ENCODE data around the gene GTF2B.

Gene GTF2B

DNA sequence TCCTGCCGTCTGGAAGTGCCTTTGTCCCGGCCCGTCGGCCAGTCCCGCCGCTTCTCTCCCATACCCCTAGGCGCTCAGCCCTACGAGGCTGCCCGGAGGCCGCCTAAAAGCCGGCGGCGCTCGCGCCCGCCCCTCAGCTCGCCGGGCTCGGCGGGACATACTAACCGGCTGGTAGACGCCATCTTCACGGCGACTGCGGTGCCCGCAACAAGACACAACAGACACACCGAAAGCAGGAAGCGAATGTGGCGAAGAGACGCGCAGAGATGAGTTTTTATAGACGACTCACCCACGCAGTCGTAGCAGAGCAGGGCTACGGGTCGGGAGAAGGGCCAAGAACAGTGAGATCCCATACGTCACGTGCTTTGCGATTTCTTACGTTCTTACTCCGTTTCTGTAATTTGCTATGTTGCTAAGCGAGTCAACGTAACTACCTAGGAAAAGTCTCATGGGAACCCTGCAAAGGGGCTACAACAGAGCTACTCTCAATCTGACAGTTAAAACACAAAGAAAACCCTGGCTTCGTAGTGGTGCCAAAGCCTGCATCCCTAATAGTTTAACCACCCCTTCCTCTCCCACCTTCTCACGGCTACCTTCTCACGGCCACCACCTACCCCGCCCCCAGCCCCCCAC, at the start of gene GTF2B (continued):
- TF ChIP-seq ZNF660 (tag by site-specific recombination; IDR thresholded peaks at IDR 0.05) (peak; percentile 89), ZNF16 (tag by site-specific recombination; IDR thresholded peaks at IDR 0.05; ENCODE audit: low read depth) (no peak), KLF1 (tag by site-specific recombination; IDR thresholded peaks at IDR 0.05) (no peak), ZXDB (tag by site-specific recombination; IDR thresholded peaks at IDR 0.05) (peak; percentile 90), ZNF426 (tag by site-specific recombination; IDR thresholded peaks at IDR 0.05) (no peak), REPIN1 (tag by site-specific recombination; IDR thresholded peaks at IDR 0.05; ENCODE audit: low read depth) (peak; percentile 28; the same call in 1 of the 2 replicates), ZSCAN16 (tag by site-specific recombination; IDR thresholded peaks at IDR 0.05) (no peak), ZNF175 (tag by site-specific recombination; IDR thresholded peaks at IDR 0.05) (no peak), ZNF394 (tag by site-specific recombination; IDR thresholded peaks at IDR 0.05; ENCODE audit: borderline replicate concordance) (peak; percentile 83; the same call in 1 of the 2 replicates), KLF8 (tag by site-specific recombination; IDR thresholded peaks at IDR 0.05) (peak; percentile 67; the same call in 1 of the 2 replicates), ZNF354C (tag by site-specific recombination; IDR thresholded peaks at IDR 0.05; ENCODE audit: borderline replicate concordance, low read depth) (no peak), ZNF585B (tag by site-specific recombination; IDR thresholded peaks at IDR 0.05) (no peak), ZNF433 (tag by site-specific recombination; IDR thresholded peaks at IDR 0.05; ENCODE audit: low read depth) (no peak), ZNF223 (tag by site-specific recombination; IDR thresholded peaks at IDR 0.05) (no peak), ZNF473 (tag by site-specific recombination; IDR thresholded peaks at IDR 0.05) (no peak), MYNN (tag by site-specific recombination; IDR thresholded peaks at IDR 0.05; ENCODE audit: borderline replicate concordance) (no peak), TRIM28 (IDR thresholded peaks at IDR 0.05; ENCODE audit: borderline replicate concordance, low read length) (peak; percentile 32; the same call in 1 of the 2 replicates), ZIC2 (tag by site-specific recombination; IDR thresholded peaks at IDR 0.05) (peak; percentile 36; the same call in 1 of the 2 replicates), HOXD13 (CRISPR knock-in tag; IDR thresholded peaks at IDR 0.05; ENCODE audit: borderline replicate concordance) (peak; percentile 89), ZNF521 (tag by site-specific recombination; IDR thresholded peaks at IDR 0.05) (no peak), ZNF324 (tag by site-specific recombination; IDR thresholded peaks at IDR 0.05) (peak; percentile 81; the same call in 1 of the 2 replicates), ZNF701 (tag by site-specific recombination; IDR thresholded peaks at IDR 0.05) (no peak)
- TF ChIP-seq, protein P1, sequence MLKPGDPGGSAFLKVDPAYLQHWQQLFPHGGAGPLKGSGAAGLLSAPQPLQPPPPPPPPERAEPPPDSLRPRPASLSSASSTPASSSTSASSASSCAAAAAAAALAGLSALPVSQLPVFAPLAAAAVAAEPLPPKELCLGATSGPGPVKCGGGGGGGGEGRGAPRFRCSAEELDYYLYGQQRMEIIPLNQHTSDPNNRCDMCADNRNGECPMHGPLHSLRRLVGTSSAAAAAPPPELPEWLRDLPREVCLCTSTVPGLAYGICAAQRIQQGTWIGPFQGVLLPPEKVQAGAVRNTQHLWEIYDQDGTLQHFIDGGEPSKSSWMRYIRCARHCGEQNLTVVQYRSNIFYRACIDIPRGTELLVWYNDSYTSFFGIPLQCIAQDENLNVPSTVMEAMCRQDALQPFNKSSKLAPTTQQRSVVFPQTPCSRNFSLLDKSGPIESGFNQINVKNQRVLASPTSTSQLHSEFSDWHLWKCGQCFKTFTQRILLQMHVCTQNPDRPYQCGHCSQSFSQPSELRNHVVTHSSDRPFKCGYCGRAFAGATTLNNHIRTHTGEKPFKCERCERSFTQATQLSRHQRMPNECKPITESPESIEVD (tag by site-specific recombination; IDR thresholded peaks at IDR 0.05), result no peak
- TF ChIP-seq, protein P2, sequence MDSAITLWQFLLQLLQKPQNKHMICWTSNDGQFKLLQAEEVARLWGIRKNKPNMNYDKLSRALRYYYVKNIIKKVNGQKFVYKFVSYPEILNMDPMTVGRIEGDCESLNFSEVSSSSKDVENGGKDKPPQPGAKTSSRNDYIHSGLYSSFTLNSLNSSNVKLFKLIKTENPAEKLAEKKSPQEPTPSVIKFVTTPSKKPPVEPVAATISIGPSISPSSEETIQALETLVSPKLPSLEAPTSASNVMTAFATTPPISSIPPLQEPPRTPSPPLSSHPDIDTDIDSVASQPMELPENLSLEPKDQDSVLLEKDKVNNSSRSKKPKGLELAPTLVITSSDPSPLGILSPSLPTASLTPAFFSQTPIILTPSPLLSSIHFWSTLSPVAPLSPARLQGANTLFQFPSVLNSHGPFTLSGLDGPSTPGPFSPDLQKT (IDR thresholded peaks at IDR 0.05; ENCODE audit: borderline replicate concordance, low read depth, low read length), result no peak
- TF ChIP-seq, protein P3, sequence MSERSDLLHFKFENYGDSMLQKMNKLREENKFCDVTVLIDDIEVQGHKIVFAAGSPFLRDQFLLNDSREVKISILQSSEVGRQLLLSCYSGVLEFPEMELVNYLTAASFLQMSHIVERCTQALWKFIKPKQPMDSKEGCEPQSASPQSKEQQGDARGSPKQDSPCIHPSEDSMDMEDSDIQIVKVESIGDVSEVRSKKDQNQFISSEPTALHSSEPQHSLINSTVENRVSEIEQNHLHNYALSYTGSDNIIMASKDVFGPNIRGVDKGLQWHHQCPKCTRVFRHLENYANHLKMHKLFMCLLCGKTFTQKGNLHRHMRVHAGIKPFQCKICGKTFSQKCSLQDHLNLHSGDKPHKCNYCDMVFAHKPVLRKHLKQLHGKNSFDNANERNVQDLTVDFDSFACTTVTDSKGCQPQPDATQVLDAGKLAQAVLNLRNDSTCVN (tag by site-specific recombination; optimal IDR thresholded peaks at IDR 0.05), result peak; percentile 66
- TF ChIP-seq, protein P4, sequence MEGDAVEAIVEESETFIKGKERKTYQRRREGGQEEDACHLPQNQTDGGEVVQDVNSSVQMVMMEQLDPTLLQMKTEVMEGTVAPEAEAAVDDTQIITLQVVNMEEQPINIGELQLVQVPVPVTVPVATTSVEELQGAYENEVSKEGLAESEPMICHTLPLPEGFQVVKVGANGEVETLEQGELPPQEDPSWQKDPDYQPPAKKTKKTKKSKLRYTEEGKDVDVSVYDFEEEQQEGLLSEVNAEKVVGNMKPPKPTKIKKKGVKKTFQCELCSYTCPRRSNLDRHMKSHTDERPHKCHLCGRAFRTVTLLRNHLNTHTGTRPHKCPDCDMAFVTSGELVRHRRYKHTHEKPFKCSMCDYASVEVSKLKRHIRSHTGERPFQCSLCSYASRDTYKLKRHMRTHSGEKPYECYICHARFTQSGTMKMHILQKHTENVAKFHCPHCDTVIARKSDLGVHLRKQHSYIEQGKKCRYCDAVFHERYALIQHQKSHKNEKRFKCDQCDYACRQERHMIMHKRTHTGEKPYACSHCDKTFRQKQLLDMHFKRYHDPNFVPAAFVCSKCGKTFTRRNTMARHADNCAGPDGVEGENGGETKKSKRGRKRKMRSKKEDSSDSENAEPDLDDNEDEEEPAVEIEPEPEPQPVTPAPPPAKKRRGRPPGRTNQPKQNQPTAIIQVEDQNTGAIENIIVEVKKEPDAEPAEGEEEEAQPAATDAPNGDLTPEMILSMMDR (tag by site-specific recombination; IDR thresholded peaks at IDR 0.05), result peak; percentile 40; the same call in 1 of the 2 replicates
- TF ChIP-seq, protein P5, sequence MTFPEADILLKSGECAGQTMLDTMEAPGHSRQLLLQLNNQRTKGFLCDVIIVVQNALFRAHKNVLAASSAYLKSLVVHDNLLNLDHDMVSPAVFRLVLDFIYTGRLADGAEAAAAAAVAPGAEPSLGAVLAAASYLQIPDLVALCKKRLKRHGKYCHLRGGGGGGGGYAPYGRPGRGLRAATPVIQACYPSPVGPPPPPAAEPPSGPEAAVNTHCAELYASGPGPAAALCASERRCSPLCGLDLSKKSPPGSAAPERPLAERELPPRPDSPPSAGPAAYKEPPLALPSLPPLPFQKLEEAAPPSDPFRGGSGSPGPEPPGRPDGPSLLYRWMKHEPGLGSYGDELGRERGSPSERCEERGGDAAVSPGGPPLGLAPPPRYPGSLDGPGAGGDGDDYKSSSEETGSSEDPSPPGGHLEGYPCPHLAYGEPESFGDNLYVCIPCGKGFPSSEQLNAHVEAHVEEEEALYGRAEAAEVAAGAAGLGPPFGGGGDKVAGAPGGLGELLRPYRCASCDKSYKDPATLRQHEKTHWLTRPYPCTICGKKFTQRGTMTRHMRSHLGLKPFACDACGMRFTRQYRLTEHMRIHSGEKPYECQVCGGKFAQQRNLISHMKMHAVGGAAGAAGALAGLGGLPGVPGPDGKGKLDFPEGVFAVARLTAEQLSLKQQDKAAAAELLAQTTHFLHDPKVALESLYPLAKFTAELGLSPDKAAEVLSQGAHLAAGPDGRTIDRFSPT (tag by site-specific recombination; IDR thresholded peaks at IDR 0.05), result peak; percentile 87

Measured in HEK293 (cell line).